HG03097 (cell line): ENCODE results near the gene EBF3.
"Not testable (repeated sequence)": the region's sequence is repeated elsewhere in the genome, so short reads cannot be mapped to it uniquely, and the experiment has no call there.

Source experiments
- ATAC-seq: cut with Tn5 transposase; IDR thresholded peaks from one replicate; pipeline ENCODE4 v1.9.1; 2021; ENCODE audit not compliant: unreplicated experiment, low FRiP score

Gene EBF3

DNA sequence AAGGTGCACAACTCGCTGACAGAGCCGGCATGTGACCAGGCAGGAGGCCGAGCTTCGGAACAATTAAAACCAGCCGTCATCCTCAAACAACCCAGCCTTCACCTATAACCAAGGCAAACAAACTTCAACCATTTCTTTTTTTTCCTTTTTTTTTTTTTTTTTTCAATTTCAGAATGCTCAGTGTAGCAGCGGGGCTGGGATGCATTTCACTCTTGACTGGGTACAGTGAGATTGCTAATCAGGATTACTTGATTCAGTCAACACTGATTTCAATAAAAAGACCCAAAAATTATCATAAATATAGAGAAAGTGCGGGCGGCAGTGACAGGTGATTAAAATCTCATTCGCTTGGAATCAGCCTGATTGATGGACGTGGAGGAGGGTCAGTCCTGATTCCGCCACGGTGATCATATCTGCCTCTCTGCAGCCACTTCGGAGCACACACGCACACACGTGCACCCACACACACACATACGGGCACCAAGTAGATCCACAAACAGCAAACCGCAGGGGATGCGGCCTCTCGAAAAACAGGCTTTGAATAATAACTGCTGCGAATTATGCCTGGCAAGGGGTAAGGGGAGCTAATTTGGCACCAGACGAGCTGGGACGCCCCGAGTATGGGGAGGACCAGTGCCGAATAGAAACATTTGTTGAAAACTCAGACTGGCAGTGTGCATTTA, 31.2 kb downstream of the EBF3 start:
- no peak for ATAC-seq

DNA sequence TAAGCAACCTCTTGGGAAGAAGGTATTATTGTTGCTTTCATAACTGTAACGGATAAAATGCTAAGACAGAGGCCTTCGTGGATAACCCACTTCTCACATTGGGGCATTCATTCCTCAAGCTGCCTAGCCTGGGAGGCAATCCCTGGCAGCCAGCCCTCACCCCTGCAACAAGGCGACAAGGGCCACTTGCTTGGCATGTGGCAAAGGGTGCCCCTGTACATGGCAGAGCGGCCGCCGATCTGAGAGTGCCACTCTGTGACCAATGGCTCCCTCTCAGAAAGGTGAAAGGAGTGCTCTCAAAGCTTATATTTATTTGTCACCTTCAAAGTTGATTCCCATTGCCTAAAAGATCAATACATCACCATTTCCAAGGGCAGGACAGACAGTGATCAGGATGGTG, 31.9 kb downstream of the EBF3 start:
- ATAC-seq: no peak

GRCh38 chr10:129929343-129930292, 34.5 kb downstream of the EBF3 start:
- no peak for ATAC-seq

DNA sequence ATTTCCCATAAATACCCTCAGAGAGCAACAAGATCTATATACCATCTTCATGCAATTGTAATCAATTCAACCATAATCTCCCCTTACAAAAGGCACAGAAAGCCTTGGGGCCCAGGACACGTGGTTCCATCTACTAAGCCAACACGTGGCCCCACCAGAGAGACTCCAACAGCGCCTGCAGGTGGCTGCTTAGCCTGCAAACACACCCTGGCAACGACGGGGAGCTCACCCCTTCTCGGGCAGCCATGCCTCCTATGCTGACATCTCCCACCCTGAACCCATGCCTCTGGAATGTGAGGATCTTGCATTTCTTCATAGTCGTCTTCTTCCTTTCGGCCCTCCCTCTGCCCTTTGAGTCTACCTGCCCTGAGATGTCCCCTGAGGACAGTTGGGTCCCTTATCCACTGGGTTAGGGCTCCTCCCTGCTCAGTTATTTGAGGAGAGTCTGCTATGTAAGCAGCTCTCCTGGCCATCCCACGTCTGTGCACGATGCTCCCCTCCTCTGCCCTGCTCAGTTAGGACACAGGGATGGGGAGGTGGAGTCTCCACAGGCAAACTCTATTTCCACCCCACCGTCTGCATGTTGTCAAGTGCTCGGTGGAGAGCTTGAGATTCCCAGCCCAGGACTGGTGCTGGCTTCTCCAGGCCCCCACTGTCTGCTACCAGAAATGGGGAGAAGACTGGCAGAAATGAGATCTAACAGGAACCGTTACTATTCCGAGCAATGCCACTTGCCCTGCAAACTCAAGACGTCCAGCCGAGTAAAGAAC, 36.5 kb downstream of the EBF3 start:
- ATAC-seq: no peak

DNA sequence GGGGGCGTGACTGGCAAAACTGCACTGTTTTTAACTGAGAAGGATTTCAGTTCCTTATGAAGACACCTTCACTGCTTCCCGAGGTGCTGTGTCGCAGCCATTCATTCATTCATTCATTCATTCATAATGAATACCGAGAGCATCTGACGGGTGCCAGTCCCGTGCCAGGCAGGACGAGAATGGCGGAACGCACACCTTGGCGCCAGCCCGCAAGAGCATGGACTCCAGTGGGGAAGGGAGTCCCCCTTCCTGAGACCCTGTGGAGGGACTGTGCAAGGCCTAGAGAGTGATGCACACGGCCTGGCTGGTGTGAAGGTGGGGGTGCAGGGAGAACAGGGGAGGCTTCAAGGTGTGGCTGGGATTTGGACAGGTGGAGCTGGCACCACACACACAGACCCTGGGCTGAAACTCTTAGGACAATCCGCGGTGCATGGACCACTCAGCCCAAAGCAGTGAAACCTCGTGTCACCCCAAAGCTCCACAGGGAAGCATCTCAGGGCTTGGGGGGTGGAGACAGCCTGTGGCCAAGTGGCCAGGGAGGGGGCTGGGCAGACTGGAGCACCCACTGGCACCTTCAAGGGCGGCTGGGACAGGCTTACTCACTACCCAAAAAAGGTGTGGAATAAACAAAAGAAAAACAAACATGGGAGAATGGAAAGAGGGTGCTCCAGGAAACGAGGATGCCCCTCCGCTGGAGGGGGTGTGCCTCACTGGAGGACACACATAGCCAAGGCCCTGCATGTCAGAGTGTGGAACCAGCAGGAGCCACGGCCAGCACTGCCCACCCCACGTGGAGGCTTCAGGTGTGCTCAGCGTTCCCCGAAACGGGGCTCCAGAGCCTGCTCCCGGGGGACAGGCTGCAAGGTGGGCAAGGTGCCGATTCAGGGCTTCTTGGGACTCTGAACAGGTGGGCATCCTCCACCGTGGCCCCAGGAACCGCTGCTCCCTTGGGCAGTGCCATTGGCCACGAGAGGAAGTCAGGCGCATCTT, 37.7 kb downstream of the EBF3 start:
- no peak for ATAC-seq

DNA sequence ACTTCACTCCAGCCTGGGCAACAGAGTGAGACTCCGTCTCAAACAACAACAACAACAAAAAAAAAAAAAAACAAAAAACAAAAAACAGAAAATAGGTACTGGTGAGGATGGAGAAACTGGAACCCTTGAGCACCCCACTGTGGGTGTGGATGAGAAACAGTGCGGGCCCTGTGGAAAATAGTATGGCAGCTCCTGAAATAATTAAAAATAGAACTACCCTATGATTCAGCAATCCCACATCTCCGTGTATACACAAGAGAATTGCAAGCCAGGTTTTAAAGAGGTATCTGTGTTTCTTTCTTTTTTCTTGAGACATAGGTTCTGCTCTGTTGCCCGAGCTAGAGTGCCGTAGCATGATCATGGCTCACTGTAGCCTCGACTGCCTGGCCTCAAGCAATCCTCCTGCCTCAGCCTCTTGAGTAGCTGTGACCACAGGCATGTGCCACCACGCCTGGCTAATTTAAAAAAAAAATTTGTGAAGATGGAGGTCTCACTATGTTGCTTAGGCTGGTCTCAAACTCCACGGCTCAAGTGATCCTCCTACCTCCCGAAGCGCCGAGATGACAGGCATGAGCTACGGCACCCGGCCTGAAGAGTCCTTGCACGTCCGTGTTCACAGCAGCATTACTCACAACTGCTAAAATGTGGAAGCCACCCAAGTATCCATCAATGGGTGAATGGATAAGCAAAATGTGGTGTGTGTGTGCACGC, 39.5 kb downstream of the EBF3 start:
- no peak for ATAC-seq

DNA sequence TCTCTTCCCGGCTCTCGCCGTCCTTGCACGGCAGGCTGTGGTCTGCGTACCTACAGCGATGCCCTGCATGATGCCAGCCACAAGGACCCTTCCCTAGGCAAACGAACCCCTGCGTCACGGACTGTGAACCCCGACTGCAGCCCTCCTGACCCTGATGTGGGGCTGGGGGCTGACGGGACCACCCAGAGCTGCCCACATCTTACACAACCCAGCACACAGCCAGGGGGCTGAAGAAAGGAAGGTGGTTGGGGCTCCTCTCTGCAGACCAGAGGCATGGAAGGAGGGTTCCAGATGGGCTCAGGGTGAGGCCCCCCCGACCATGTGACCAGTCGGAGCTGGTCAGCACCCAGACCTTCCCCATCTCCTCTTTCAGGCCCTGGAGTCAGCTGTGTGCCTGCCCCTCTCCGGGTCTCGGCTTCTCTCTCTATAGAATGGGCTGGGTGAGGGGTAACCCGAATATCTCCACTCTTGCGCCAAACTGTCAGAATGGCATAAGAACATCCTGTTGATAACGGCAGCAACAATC, 41.4 kb downstream of the EBF3 start:
- no peak for ATAC-seq

DNA sequence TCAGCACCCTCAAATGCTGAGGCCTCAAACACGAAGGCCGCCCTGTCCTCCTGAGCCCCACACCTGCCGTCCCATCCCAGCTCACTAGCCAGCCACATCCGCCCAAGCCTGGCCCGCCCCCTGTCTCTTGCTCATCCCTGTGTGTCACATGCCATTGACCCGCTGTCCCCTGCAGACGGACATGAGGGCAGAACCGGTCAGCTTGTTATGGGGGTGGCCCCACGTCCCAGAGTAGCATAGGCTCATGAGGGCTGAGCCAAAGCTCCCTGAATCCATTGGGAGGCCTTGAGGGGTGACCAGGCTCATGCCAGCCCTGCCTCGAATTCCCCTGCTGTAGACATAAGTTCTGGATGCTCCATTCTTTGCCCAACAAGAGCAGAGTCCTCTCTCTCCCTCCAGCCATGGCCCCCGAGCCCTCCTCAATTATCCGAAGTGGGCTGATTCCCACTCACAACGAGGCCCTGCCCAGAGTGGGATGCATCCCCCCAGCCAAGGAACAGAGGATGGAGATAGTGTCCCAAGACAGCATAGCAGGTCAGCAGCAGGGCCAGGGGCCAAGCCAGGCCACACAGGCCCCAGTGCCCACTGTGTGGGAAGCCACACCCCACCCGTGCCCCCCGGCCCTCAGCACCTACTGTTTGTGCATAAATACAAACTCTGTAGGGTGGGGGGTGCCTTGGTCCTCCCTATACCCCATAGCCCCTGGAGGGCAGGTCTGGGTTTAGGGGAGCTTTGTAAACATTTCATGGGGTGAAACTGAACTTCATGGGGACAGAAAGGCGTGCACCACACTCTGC, 42.1 kb downstream of the EBF3 start:
- no peak for ATAC-seq

DNA sequence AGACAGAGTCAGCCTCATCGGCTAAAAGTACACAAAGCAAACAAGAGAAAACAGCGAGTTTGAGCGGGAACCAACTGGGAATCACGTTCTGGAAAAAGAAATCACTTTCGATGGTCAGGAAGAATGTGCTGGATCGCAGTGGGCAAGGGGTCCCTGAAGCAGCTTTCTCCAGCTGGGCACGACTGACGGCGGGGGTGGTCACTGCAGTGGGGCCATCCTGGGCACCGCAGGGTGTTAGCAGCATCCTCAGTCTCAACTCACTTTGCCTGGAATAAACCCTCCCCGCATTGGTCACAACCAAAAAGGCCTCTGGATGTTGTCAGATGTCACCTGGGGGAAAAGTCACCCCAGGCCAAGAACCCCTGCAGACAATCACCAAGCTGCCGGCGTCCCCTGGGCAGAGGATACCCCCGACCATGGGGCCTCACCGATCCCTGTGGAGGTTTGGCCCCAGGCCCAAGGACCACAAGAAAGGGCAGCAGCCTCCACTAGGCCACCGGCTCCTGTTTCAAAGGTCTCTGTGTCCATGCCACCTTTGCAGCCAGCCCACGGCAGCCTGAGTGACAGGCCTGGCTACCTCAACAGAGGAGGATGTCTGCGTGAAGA, 42.9 kb downstream of the EBF3 start:
- no peak for ATAC-seq

- not testable (repeated sequence) for ATAC-seq
Observed at GRCh38 chr10:129920187-129920586, 43.9 kb downstream of the EBF3 start.

- no peak for ATAC-seq
Observed at GRCh38 chr10:129919358-129919757, 44.7 kb downstream of the EBF3 start.

- ATAC-seq: no peak
Observed at GRCh38 chr10:129918836-129919235, 45.2 kb downstream of the EBF3 start.

DNA sequence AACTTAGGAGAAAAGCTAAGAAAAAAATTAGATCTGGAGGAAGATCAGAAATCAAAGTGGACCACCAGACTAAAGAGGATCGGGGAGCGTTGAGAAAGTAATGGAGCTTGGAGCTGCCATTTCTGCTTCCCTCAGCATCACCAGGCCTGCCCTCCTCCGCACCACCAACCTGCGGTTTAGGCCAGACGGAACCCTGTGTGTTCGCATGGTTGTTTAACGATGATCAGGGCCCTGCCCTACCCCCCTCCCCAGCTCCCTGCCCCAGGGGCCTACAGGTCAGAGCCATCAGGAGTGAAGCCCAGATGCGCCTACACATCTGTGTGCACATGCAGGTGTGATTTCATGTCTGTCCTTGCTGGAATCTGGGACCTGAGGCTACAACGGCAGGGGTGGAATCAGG, 45.7 kb downstream of the EBF3 start:
- ATAC-seq: no peak

- ATAC-seq: no peak
Observed at GRCh38 chr10:129917936-129918335, 46.1 kb downstream of the EBF3 start.

DNA sequence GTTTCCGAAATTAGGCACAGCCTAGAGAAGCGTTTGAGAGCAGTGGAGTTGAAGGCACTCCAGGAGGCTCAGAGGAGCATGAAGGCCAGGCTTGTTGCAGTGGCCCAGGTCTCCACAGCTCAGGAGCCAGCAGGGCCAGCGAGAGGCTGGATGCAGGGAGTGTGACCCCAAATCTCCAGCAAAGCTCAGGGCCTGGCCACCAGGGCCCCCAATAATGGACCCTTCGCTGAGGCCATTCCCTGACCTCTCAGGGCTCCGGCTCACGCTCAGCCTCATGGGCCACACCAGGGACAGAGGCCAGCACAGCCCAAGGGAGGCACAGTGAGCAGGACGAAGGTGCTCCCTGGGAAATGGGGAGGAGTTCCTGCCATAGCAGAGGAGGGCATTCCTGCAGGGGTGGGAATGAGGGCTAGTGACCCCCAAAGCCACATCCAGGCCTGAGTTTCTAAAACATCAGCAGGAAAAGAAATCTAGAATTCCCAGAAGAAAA, 47.5 kb downstream of the EBF3 start:
- ATAC-seq: no peak

DNA sequence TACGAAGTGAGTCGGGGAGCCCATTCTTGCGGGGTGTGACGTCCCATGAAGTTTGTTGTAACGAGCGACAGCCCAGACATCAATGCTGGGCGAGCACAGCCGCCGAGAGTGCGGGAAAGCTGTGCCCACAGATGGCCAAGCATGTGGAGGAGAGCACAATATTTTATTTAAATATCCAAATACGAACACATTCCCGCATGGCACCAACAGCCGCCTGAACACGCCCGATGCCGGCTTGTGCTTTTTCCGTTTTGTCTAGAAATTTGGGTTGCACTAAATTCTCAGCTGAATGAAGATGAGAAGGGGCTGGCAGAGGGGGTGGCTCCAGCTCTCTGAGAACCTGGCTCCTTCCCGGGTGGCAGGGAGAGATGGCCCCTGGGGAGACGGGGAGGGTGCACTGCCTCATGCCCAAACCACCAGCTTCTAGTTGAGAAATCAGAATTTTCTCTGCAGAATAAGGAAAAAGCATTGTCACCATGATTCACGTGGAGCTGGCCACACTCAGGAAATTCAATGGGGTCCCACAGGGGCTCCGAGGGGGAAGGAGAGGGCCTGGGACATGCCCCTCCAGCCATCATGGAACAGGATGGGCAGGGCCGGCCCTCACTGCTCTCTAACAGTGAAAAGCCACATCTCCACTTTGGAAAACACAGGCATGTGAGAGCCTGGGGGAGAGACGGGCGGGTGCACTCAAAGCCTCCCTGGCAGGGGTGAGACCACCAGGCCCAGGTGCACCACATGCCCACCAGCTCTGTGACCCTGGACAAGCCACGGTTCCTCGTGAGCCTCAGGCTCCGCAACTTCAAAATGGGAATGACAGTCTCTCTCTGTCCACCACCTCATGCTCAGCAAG, 48.3 kb downstream of the EBF3 start:
- no peak for ATAC-seq

GRCh38 chr10:129914960-129915359, 49.1 kb downstream of the EBF3 start:
- no peak for ATAC-seq
